Endometrial microvascular endothelial cells (primary cell): Measurements from ENCODE around the gene RAB35. TPM values are rescaled to one million over a fixed set of nuclear protein-coding genes. Genes with fewer than 3 reads are reported as not detected.
"Not testable (repeated sequence)": the region's sequence is repeated elsewhere in the genome, so short reads cannot be mapped to it uniquely, and the experiment has no call there.

Source experiments
- in situ Hi-C: cut with HindIII; loops from 2 replicates; pipeline ENCODE4 v1.10.0; 2017; ENCODE audit warnings: low sequenced_read_pairs, low pct_unique_long_range_greater_than_20kb; ENCODE audit errors: inconsistent ontology term
- total RNA-seq: library from RNA; depleted of rRNA; stranded (reverse); fragments of >200 nt; gene quantifications from one replicate; pipeline ENCODE4 v1.2.3, GENCODE V29; 2015; ENCODE audit errors: inconsistent ontology term

The RAB35 gene
- total RNA-seq, 1 donor from 2014 or later: 45.3 TPM

GRCh38 chr12:120069278-120069677 lies 47.3 kb downstream of the RAB35 start:
- in situ Hi-C loops: no loop called here

GRCh38 chr12:120067901-120068300 lies 48.7 kb downstream of the RAB35 start:
- in situ Hi-C loops: no loop called here

GRCh38 chr12:120067084-120067869 lies 49.3 kb downstream of the RAB35 start:
- in situ Hi-C loops: no loop called here

- in situ Hi-C loops: no loop called here
These were observed 50.2 kb downstream of the RAB35 start for GRCh38 chr12:120066341-120066740.

- in situ Hi-C loops: no loop called here
These were observed 51.1 kb downstream of the RAB35 start for GRCh38 chr12:120065472-120065871.

GRCh38 chr12:120064054-120064940 lies 52.3 kb downstream of the RAB35 start:
- in situ Hi-C loops: no loop called here

GRCh38 chr12:120062976-120063579 lies 53.5 kb downstream of the RAB35 start:
- in situ Hi-C loops: no loop called here

GRCh38 chr12:120061575-120062214 lies 54.9 kb downstream of the RAB35 start:
- in situ Hi-C loops: no loop called here

- in situ Hi-C loops: no loop called here
These were observed 55.8 kb downstream of the RAB35 start for GRCh38 chr12:120060717-120061116.

- in situ Hi-C loops: no loop called here
These were observed 56.4 kb downstream of the RAB35 start for GRCh38 chr12:120060196-120060595.

GRCh38 chr12:120056739-120057138 lies 59.8 kb downstream of the RAB35 start:
- in situ Hi-C loops: no loop called here

GRCh38 chr12:120055231-120056000 lies 61.1 kb downstream of the RAB35 start:
- in situ Hi-C loops: no loop called here

GRCh38 chr12:120054293-120054692 lies 62.3 kb downstream of the RAB35 start:
- in situ Hi-C loops: no loop called here

GRCh38 chr12:120051535-120051934 lies 65.0 kb downstream of the RAB35 start:
- in situ Hi-C loops: no loop called here

GRCh38 chr12:120049426-120049825 lies 67.1 kb downstream of the RAB35 start:
- in situ Hi-C loops: no loop called here

- in situ Hi-C loops: no loop called here
These were observed 68.3 kb downstream of the RAB35 start for GRCh38 chr12:120048263-120048662.

- in situ Hi-C loops: no loop called here
These were observed 69.5 kb downstream of the RAB35 start for GRCh38 chr12:120047072-120047471.

- in situ Hi-C loops: not testable (repeated sequence)
These were observed 71.2 kb downstream of the RAB35 start for GRCh38 chr12:120045367-120045766.
